Astrocyte (in vitro differentiated cells and primary cell): Measurements from ENCODE around the gene PEX5L. TPM values are rescaled to one million over a fixed set of nuclear protein-coding genes. Genes with fewer than 3 reads are reported as not detected.
"Not testable (repeated sequence)": the region's sequence is repeated elsewhere in the genome, so short reads cannot be mapped to it uniquely, and the experiment has no call there.

Experiments
- DNase-seq: peaks from one replicate; pipeline ENCODE4 v3.0.0-alpha.2; 2010; ENCODE audit warnings: low read depth
- FAIRE-seq: peaks from 2 replicates; lab custom pipeline; 2011; peaks lifted over from hg19 to GRCh38; lab: Jason Lieb, UNC
- H2AFZ ChIP-seq: 2 replicates; pipeline ENCODE4 v1.6.0; 2012; ENCODE audit warnings: low read depth, low read length, inconsistent platforms
- H3K27ac ChIP-seq: 2 replicates; pipeline ENCODE4 v1.5.1; 2011; ENCODE audit warnings: low read depth, low read length, inconsistent platforms
- H3K27me3 ChIP-seq: 2 replicates; pipeline ENCODE4 v1.6.0; 2011; ENCODE audit warnings: low read length, inconsistent platforms; ENCODE audit not compliant: insufficient read depth
- H3K36me3 ChIP-seq: 2 replicates; pipeline ENCODE4 v1.5.1; 2011; ENCODE audit warnings: low read length, inconsistent platforms; ENCODE audit not compliant: insufficient read depth
- H3K4me1 ChIP-seq: 2 replicates; pipeline ENCODE4 v1.5.1; 2011; ENCODE audit warnings: low read length, inconsistent platforms; ENCODE audit not compliant: insufficient read depth
- H3K4me2 ChIP-seq: 2 replicates; pipeline ENCODE4 v1.6.0; 2012; ENCODE audit warnings: low read length, inconsistent platforms
- H3K4me3 ChIP-seq: 2 replicates; pipeline ENCODE4 v1.5.1; 2011; ENCODE audit warnings: low read depth, mild to moderate bottlenecking, low read length, inconsistent platforms; ENCODE audit not compliant: insufficient read depth
- H3K79me2 ChIP-seq: 2 replicates; pipeline ENCODE4 v1.6.0; 2012; ENCODE audit warnings: mild to moderate bottlenecking, low read length, inconsistent platforms; ENCODE audit not compliant: insufficient read depth
- H3K9ac ChIP-seq: 2 replicates; pipeline ENCODE4 v1.6.0; 2012; ENCODE audit warnings: mild to moderate bottlenecking, low read length, inconsistent platforms
- H3K9me3 ChIP-seq: 2 replicates; pipeline ENCODE4 v1.5.1; 2012; ENCODE audit warnings: low read depth, mild to moderate bottlenecking, low read length, inconsistent platforms; ENCODE audit not compliant: insufficient read depth
- H4K20me1 ChIP-seq: 2 replicates; pipeline ENCODE4 v1.6.0; 2012; ENCODE audit warnings: low read length, inconsistent platforms; ENCODE audit not compliant: insufficient read depth
- H3K27ac Mint-ChIP-seq: one replicate; pipeline ENCODE4 v1.8.0; 2021; ENCODE audit warnings: mild to moderate bottlenecking, mixed read lengths; ENCODE audit not compliant: unreplicated experiment
- H3K27me3 Mint-ChIP-seq: one replicate; pipeline ENCODE4 v1.8.0; 2021; ENCODE audit warnings: low read depth, mixed read lengths; ENCODE audit not compliant: unreplicated experiment
- H3K36me3 Mint-ChIP-seq: one replicate; pipeline ENCODE4 v1.8.0; 2021; ENCODE audit warnings: low read depth, mixed read lengths; ENCODE audit not compliant: unreplicated experiment
- H3K4me1 Mint-ChIP-seq: one replicate; pipeline ENCODE4 v1.8.0; 2021; ENCODE audit warnings: low read depth, mixed read lengths; ENCODE audit not compliant: unreplicated experiment
- H3K4me3 Mint-ChIP-seq: one replicate; pipeline ENCODE4 v1.8.0; 2021; ENCODE audit warnings: mild to moderate bottlenecking, moderate library complexity, mixed read lengths; ENCODE audit not compliant: unreplicated experiment
- H3K9me3 Mint-ChIP-seq: one replicate; pipeline ENCODE4 v1.8.0; 2021; ENCODE audit warnings: mild to moderate bottlenecking, mixed read lengths; ENCODE audit not compliant: unreplicated experiment
- CTCF ChIP-seq: IDR thresholded peaks from 2 replicates; pipeline ENCODE4 v1.5.1; 2011; ENCODE audit warnings: low read depth, mild to moderate bottlenecking, inconsistent platforms, low read length, moderate library complexity; ENCODE audit not compliant: insufficient read depth
- EZH2 ChIP-seq: IDR thresholded peaks from 2 replicates; pipeline ENCODE4 v1.6.1; 2012; ENCODE audit warnings: mild to moderate bottlenecking, low read length, inconsistent platforms; ENCODE audit not compliant: insufficient read depth
- total RNA-seq: library from RNA; stranded (reverse); gene quantifications from 2 replicates; pipeline ENCODE4 v1.2.1, GENCODE V29; 2021

The PEX5L gene
- total RNA-seq, 1 donor from 2014 or later = 0.43 TPM

GRCh38 chr3:180059356-180059755 is 22.6 kb upstream of the PEX5L start:
- no peak for FAIRE-seq
- no peaks in the 10 kb centered on the region for H3K36me3 ChIP-seq
- no peak overlapping the region for H3K4me3 ChIP-seq
- no peak for TF ChIP-seq EZH2
- no peak for TF ChIP-seq CTCF
- no peak overlapping the region for H3K9ac ChIP-seq
- no peaks in the 10 kb centered on the region for H3K4me1 ChIP-seq
- H3K27ac ChIP-seq = no peak overlapping the region
- Mint-ChIP-seq H3K4me1 (peaks cover 11% of the 10 kb centered on the region), H3K36me3 (no peaks in the 10 kb centered on the region), H3K27me3 (no peaks in the 10 kb centered on the region), H3K9me3 (no peaks in the 10 kb centered on the region), H3K27ac (no peak overlapping the region), H3K4me3 (no peak overlapping the region)
- H4K20me1 ChIP-seq = no peaks in the 10 kb centered on the region
- DNase-seq = peak; percentile 52
- no peaks in the 10 kb centered on the region for H3K27me3 ChIP-seq
- H3K79me2 ChIP-seq = no peaks in the 10 kb centered on the region
- H3K9me3 ChIP-seq = no peaks in the 10 kb centered on the region
- H2AFZ ChIP-seq = no peak overlapping the region
- no peak overlapping the region for H3K4me2 ChIP-seq

GRCh38 chr3:180058238-180058637 is 21.5 kb upstream of the PEX5L start:
- Mint-ChIP-seq H3K27me3 (no peaks in the 10 kb centered on the region), H3K27ac (no peak overlapping the region), H3K4me1 (peaks cover 11% of the 10 kb centered on the region), H3K9me3 (no peaks in the 10 kb centered on the region), H3K4me3 (no peak overlapping the region), H3K36me3 (no peaks in the 10 kb centered on the region)
- Histone ChIP-seq H3K27me3 (no peaks in the 10 kb centered on the region), H3K9ac (no peak overlapping the region), H4K20me1 (no peaks in the 10 kb centered on the region), H3K27ac (no peak overlapping the region), H3K36me3 (no peaks in the 10 kb centered on the region), H2AFZ (no peak overlapping the region), H3K79me2 (no peaks in the 10 kb centered on the region), H3K4me1 (no peaks in the 10 kb centered on the region), H3K9me3 (no peaks in the 10 kb centered on the region), H3K4me2 (no peak overlapping the region), H3K4me3 (no peak overlapping the region)
- no peak for DNase-seq
- no peak for FAIRE-seq
- TF ChIP-seq EZH2 = no peak
- no peak for TF ChIP-seq CTCF

- not testable (repeated sequence) for FAIRE-seq, H3K9me3 Mint-ChIP-seq, H3K27ac Mint-ChIP-seq, H3K4me1 ChIP-seq, H3K4me3 ChIP-seq, H3K27me3 Mint-ChIP-seq, H3K4me3 Mint-ChIP-seq, H3K79me2 ChIP-seq, H4K20me1 ChIP-seq, H3K4me2 ChIP-seq, H3K36me3 Mint-ChIP-seq, H3K27ac ChIP-seq, H3K9me3 ChIP-seq, H3K9ac ChIP-seq, H2AFZ ChIP-seq, DNase-seq, H3K27me3 ChIP-seq, H3K36me3 ChIP-seq
- H3K4me1 Mint-ChIP-seq = peaks cover 11% of the 10 kb centered on the region
These were observed 18.9 kb upstream of the PEX5L start for GRCh38 chr3:180055656-180056055.
